Lower lobe of right lung (tissue), 2 donors: ENCODE results near the gene OPN1LW. TPM values are rescaled to one million over a fixed set of nuclear protein-coding genes. Genes with fewer than 3 reads are reported as not detected.

Experiments
- ATAC-seq, 2 donors: fragments of 200-7000 bp; cut with Tn5 transposase; one replicate each; pipeline ENCODE4 v1.9.1; 2020 to 2022; ENCODE audit warnings: mild to moderate bottlenecking in 2 of 2, moderate library complexity in 2 of 2
- DNase-seq: peaks from one replicate; pipeline ENCODE4 v3.0.0-alpha.2; 2020
- H3K27ac ChIP-seq: fragments of 200-600 bp; one replicate; pipeline ENCODE4 v1.8.0; 2022
- H3K27me3 ChIP-seq: fragments of 200-600 bp; one replicate; pipeline ENCODE4 v1.8.0; 2022; ENCODE audit warnings: low read depth
- H3K36me3 ChIP-seq: fragments of 200-600 bp; one replicate; pipeline ENCODE4 v1.8.0; 2022; ENCODE audit warnings: mild to moderate bottlenecking
- H3K4me1 ChIP-seq: fragments of 200-600 bp; one replicate; pipeline ENCODE4 v1.8.0; 2022
- H3K4me3 ChIP-seq: fragments of 200-600 bp; one replicate; pipeline ENCODE4 v1.8.0; 2022; ENCODE audit warnings: mild to moderate bottlenecking
- H3K9me3 ChIP-seq: fragments of 200-600 bp; one replicate; pipeline ENCODE4 v1.8.0; 2022
- CTCF ChIP-seq: fragments of 200-600 bp; IDR thresholded peaks from one replicate; pipeline ENCODE4 v1.8.0; 2022; ENCODE audit warnings: antibody characterized with exemption, mild to moderate bottlenecking
- intact Hi-C: fragments of 100-400 bp; cut with DNase I; formaldehyde crosslinking; loops from one replicate; pipeline ENCODE4 v1.11.0; 2022
- total RNA-seq: library from RNA; stranded (reverse); fragmentation: NEBNext Ultra II Directional; extraction: Animal tissue kit (Norgen Biotek cat#: 25700); gene quantifications from one replicate; pipeline ENCODE4 v1.2.1, GENCODE V29; 2021
- donor health status: DM: no; HTN: yes; CAD: no; lungs with severe emphysema.

The OPN1LW gene
- total RNA-seq, 1 donor from 2014 or later, result not detected

GRCh38 chrX:154123241-154124219 is 20.5 kb upstream of the OPN1LW start:
- ATAC-seq, result peak; percentile 70 to 87
- Histone ChIP-seq H3K27ac (no peak overlapping the region), H3K4me1 (no peaks in the 10 kb centered on the region), H3K27me3 (no peaks in the 10 kb centered on the region), H3K9me3 (no peaks in the 10 kb centered on the region), H3K4me3 (no peak overlapping the region), H3K36me3 (no peaks in the 10 kb centered on the region)
- DNase-seq, result peak; percentile 76
- no peak for TF ChIP-seq CTCF
- intact Hi-C loops, result no loop called here

GRCh38 chrX:154125391-154126040 is 18.5 kb upstream of the OPN1LW start:
- Histone ChIP-seq H3K27me3 (no peaks in the 10 kb centered on the region), H3K27ac (no peak overlapping the region), H3K4me3 (no peak overlapping the region), H3K36me3 (no peaks in the 10 kb centered on the region), H3K4me1 (no peaks in the 10 kb centered on the region), H3K9me3 (no peaks in the 10 kb centered on the region)
- DNase-seq (no peak), ATAC-seq (no peak)
- intact Hi-C loops, result no loop called here
- no peak for TF ChIP-seq CTCF

GRCh38 chrX:154126101-154126500 is 17.9 kb upstream of the OPN1LW start:
- no peak for ATAC-seq
- Histone ChIP-seq H3K4me1 (no peaks in the 10 kb centered on the region), H3K27me3 (no peaks in the 10 kb centered on the region), H3K27ac (no peak overlapping the region), H3K36me3 (no peaks in the 10 kb centered on the region), H3K4me3 (no peak overlapping the region), H3K9me3 (no peaks in the 10 kb centered on the region)
- no peak for DNase-seq
- intact Hi-C loops, result no loop called here
- TF ChIP-seq CTCF, result no peak

- Histone ChIP-seq H3K27ac (no peak overlapping the region), H3K36me3 (no peaks in the 10 kb centered on the region), H3K4me1 (no peaks in the 10 kb centered on the region), H3K4me3 (no peak overlapping the region), H3K9me3 (no peaks in the 10 kb centered on the region), H3K27me3 (no peaks in the 10 kb centered on the region)
- intact Hi-C loops, result no loop called here
- ATAC-seq (no peak), DNase-seq (no peak)
- TF ChIP-seq CTCF, result no peak
Observed at GRCh38 chrX:154131955-154132354, 12.1 kb upstream of the OPN1LW start.

GRCh38 chrX:154132366-154132765 is 11.7 kb upstream of the OPN1LW start:
- intact Hi-C loops, result no loop called here
- no peaks in the 10 kb centered on the region for H3K27me3 ChIP-seq
- no peak for ATAC-seq
- DNase-seq, result no peak
- TF ChIP-seq CTCF, result no peak
- no peaks in the 10 kb centered on the region for H3K36me3 ChIP-seq
- no peaks in the 10 kb centered on the region for H3K9me3 ChIP-seq
- no peak overlapping the region for H3K27ac ChIP-seq
- no peak overlapping the region for H3K4me3 ChIP-seq
- H3K4me1 ChIP-seq, result no peaks in the 10 kb centered on the region
